Calu3 (cell line): Measurements from ENCODE around the gene CNTN1. TPM values are rescaled to one million over a fixed set of nuclear protein-coding genes. Genes with fewer than 3 reads are reported as not detected.

ENCODE experiments used
- BruUV-seq: library from RNA; stranded (reverse); fragments of 400-500 nt; replicated peaks from 2 replicates; lab custom pipeline; 2021; lab: Mats Ljungman, UMichigan
- CTCF ChIA-PET: fragments of 300-600 bp; sonication (Branson Sonifier 250); formaldehyde crosslinking; loops from one replicate; lab custom pipeline; 2022; ENCODE audit warnings: antibody characterized with exemption; lab: Charles Lee
- DNase-seq: peaks from one replicate; pipeline ENCODE4 v3.0.0; 2022
- H3K27ac Mint-ChIP-seq: one replicate; pipeline ENCODE4 v1.8.0; 2022; ENCODE audit warnings: mixed read lengths; ENCODE audit not compliant: unreplicated experiment
- H3K27me3 Mint-ChIP-seq: one replicate; pipeline ENCODE4 v1.8.0; 2022; ENCODE audit warnings: mixed read lengths; ENCODE audit not compliant: unreplicated experiment
- H3K36me3 Mint-ChIP-seq: one replicate; pipeline ENCODE4 v1.8.0; 2022; ENCODE audit warnings: mild to moderate bottlenecking, moderate library complexity, mixed read lengths; ENCODE audit not compliant: insufficient read depth, unreplicated experiment
- H3K4me1 Mint-ChIP-seq: one replicate; pipeline ENCODE4 v1.8.0; 2022; ENCODE audit warnings: mild to moderate bottlenecking, low read depth, mixed read lengths; ENCODE audit not compliant: unreplicated experiment
- H3K4me3 Mint-ChIP-seq: one replicate; pipeline ENCODE4 v1.8.0; 2022; ENCODE audit warnings: mild to moderate bottlenecking, low read depth, moderate library complexity, mixed read lengths; ENCODE audit not compliant: unreplicated experiment
- H3K9me3 Mint-ChIP-seq: one replicate; pipeline ENCODE4 v1.8.0; 2022; ENCODE audit warnings: low read depth, mixed read lengths; ENCODE audit not compliant: unreplicated experiment
- CTCF ChIP-seq: fragments of 200-600 bp; IDR thresholded peaks from one replicate; pipeline ENCODE4 v1.8.0; 2022; ENCODE audit warnings: antibody characterized with exemption; ENCODE audit not compliant: unreplicated experiment
- intact Hi-C: fragments of 100-400 bp; cut with micrococcal nuclease; formaldehyde crosslinking; loops from one replicate; pipeline ENCODE4 v1.10.0; 2022; ENCODE audit not compliant: unreplicated experiment
- total RNA-seq: library from RNA; stranded (reverse); gene quantifications from 2 replicates; pipeline ENCODE4 v1.2.3, GENCODE V29; 2022

CNTN1 gene
- total RNA-seq, 1 experiment from 2014 or later = not detected

- TF ChIP-seq CTCF = no peak
- Mint-ChIP-seq H3K9me3 (no peaks in the 10 kb centered on the region), H3K27ac (no peak overlapping the region), H3K27me3 (no peaks in the 10 kb centered on the region), H3K4me1 (no peaks in the 10 kb centered on the region), H3K4me3 (no peak overlapping the region), H3K36me3 (no peaks in the 10 kb centered on the region)
- CTCF ChIA-PET = no interaction called here
- no TSS peak for BruUV-seq
- no peak for DNase-seq
- intact Hi-C loops = no loop called here
Observed at GRCh38 chr12:40801861-40802260, 109.6 kb downstream of the CNTN1 start.

- no peak for DNase-seq
- Mint-ChIP-seq H3K36me3 (no peaks in the 10 kb centered on the region), H3K4me1 (no peaks in the 10 kb centered on the region), H3K27me3 (no peaks in the 10 kb centered on the region), H3K9me3 (no peaks in the 10 kb centered on the region), H3K27ac (no peak overlapping the region), H3K4me3 (no peak overlapping the region)
- BruUV-seq = no TSS peak
- TF ChIP-seq CTCF = no peak
- intact Hi-C loops = no loop called here
- CTCF ChIA-PET = no interaction called here
Observed at GRCh38 chr12:40802656-40803055, 110.4 kb downstream of the CNTN1 start.

GRCh38 chr12:40819436-40820108 lies 127.3 kb downstream of the CNTN1 start:
- no peaks in the 10 kb centered on the region for H3K36me3 Mint-ChIP-seq
- peaks cover 6% of the 10 kb centered on the region for H3K9me3 Mint-ChIP-seq
- no peak overlapping the region for H3K4me3 Mint-ChIP-seq
- BruUV-seq = no TSS peak
- H3K4me1 Mint-ChIP-seq = no peaks in the 10 kb centered on the region
- H3K27me3 Mint-ChIP-seq = no peaks in the 10 kb centered on the region
- CTCF ChIA-PET = no interaction called here
- no peak overlapping the region for H3K27ac Mint-ChIP-seq
- TF ChIP-seq CTCF = no peak
- DNase-seq = no peak
- intact Hi-C loops = no loop called here

GRCh38 chr12:40820794-40821484 lies 128.7 kb downstream of the CNTN1 start:
- Mint-ChIP-seq H3K4me3 (no peak overlapping the region), H3K9me3 (peaks cover 6% of the 10 kb centered on the region), H3K27me3 (no peaks in the 10 kb centered on the region), H3K36me3 (no peaks in the 10 kb centered on the region), H3K4me1 (no peaks in the 10 kb centered on the region), H3K27ac (no peak overlapping the region)
- TF ChIP-seq CTCF = no peak
- intact Hi-C loops = no loop called here
- no peak for DNase-seq
- no TSS peak for BruUV-seq
- CTCF ChIA-PET = no interaction called here
